GM21737 (cell line): ENCODE data around the gene RFX1.

Experiments used
- ATAC-seq: cut with Tn5 transposase; IDR thresholded peaks from one replicate; pipeline ENCODE4 v1.9.1; 2021; ENCODE audit warnings: mild to moderate bottlenecking, moderate library complexity; ENCODE audit not compliant: unreplicated experiment

Gene RFX1

GRCh38 chr19:13962699-13963602, 43.2 kb downstream of the RFX1 start:
- no peak for ATAC-seq

GRCh38 chr19:13961826-13962698, 44.1 kb downstream of the RFX1 start:
- ATAC-seq, result no peak

- no peak for ATAC-seq
These were observed 45.0 kb downstream of the RFX1 start for GRCh38 chr19:13960863-13961784.

- ATAC-seq, result no peak
These were observed 45.9 kb downstream of the RFX1 start for GRCh38 chr19:13959962-13960862.

GRCh38 chr19:13959141-13959961, 46.8 kb downstream of the RFX1 start:
- no peak for ATAC-seq

- ATAC-seq, result no peak
These were observed 48.1 kb downstream of the RFX1 start for GRCh38 chr19:13958043-13958442.

GRCh38 chr19:13957051-13957450, 49.1 kb downstream of the RFX1 start:
- ATAC-seq, result no peak

- ATAC-seq, result no peak
These were observed 49.8 kb downstream of the RFX1 start for GRCh38 chr19:13956365-13956744.

- ATAC-seq, result no peak
These were observed 50.3 kb downstream of the RFX1 start for GRCh38 chr19:13955662-13956364.

GRCh38 chr19:13954185-13954584, 51.9 kb downstream of the RFX1 start:
- no peak for ATAC-seq

GRCh38 chr19:13952931-13953531, 53.1 kb downstream of the RFX1 start:
- no peak for ATAC-seq

- ATAC-seq, result peak; percentile 96
These were observed 53.8 kb downstream of the RFX1 start, which contains the start of gene DCAF15 for GRCh38 chr19:13952154-13952930. DCAF15 (plus strand) TSS chr19:13952509; CDS start chr19:13952513, 4 bp downstream.

- peak; percentile 2 for ATAC-seq
These were observed 54.3 kb downstream of the RFX1 start for GRCh38 chr19:13951799-13952153.

- ATAC-seq, result no peak
These were observed 55.1 kb downstream of the RFX1 start for GRCh38 chr19:13951043-13951442.

GRCh38 chr19:13946414-13946813, 59.7 kb downstream of the RFX1 start:
- ATAC-seq, result no peak

GRCh38 chr19:13942023-13942684, 64.0 kb downstream of the RFX1 start:
- ATAC-seq, result no peak
